HEK293 (cell line): Measurements from ENCODE around the gene RNU6-7.

Experiments
- CTCF ChIA-PET: fragments of 350-600 bp; formaldehyde crosslinking; extraction: SDS; loops from one replicate; lab custom pipeline; 2021; ENCODE audit warnings: antibody characterized with exemption; lab: Yijun Ruan, JAX
- POLR2A ChIA-PET: fragments of 300-600 bp; formaldehyde crosslinking; extraction: SDS; loops from one replicate; lab custom pipeline; 2020; ENCODE audit warnings: antibody characterized with exemption, inconsistent platforms; lab: Yijun Ruan, JAX
- H3K27ac ChIP-seq: fragments of 200-500 bp; sonication (Bioruptor generic); 2 replicates; pipeline ENCODE4 v1.5.1; 2014; ENCODE audit warnings: low read depth, low read length, control low read depth, inconsistent platforms; ENCODE audit errors: extremely low read depth
- H3K36me3 ChIP-seq, 2 experiments: fragments of 200-500 bp in 1 of 2; sonication (Bioruptor generic) in 1 of 2; 1 replicate in 1 of 2; 2 replicates in 1 of 2; pipeline ENCODE4 v1.5.1; 2014 to 2017; ENCODE audit warnings: inconsistent platforms in 2 of 2, low read length in 2 of 2; ENCODE audit not compliant: control insufficient read depth in 2 of 2, insufficient read depth in 1 of 2
- H3K4me1 ChIP-seq: fragments of 200-500 bp; sonication (Bioruptor generic); 2 replicates; pipeline ENCODE4 v1.5.1; 2014; ENCODE audit warnings: mild to moderate bottlenecking, low read length, inconsistent platforms; ENCODE audit not compliant: control insufficient read depth, insufficient read depth
- H3K4me3 ChIP-seq: 2 replicates; pipeline ENCODE4 v1.5.1; 2011; ENCODE audit warnings: low read depth, mild to moderate bottlenecking, control low read depth, low read length, moderate library complexity
- H3K9me3 ChIP-seq: fragments of 200-500 bp; sonication (Bioruptor generic); 2 replicates; pipeline ENCODE4 v1.5.1; 2014; ENCODE audit warnings: low read depth, low read length, inconsistent platforms; ENCODE audit not compliant: control insufficient read depth, insufficient read depth
- ATF2 ChIP-seq: fragments of 450-650 bp; formaldehyde crosslinking; IDR thresholded peaks from 2 replicates; pipeline ENCODE4 v1.5.1; 2016; ENCODE audit warnings: missing biosample characterization, missing genetic modification characterization, low read depth
- GLIS1 ChIP-seq: fragments of 450-650 bp; formaldehyde crosslinking; IDR thresholded peaks from 2 replicates; pipeline ENCODE4 v1.5.1; 2016; ENCODE audit warnings: missing biosample characterization, missing genetic modification characterization
- KLF8 ChIP-seq: fragments of 450-650 bp; formaldehyde crosslinking; IDR thresholded peaks from 2 replicates; pipeline ENCODE4 v1.5.1; 2016; ENCODE audit warnings: missing biosample characterization, missing genetic modification characterization
- PRDM1 ChIP-seq: fragments of 450-650 bp; formaldehyde crosslinking; IDR thresholded peaks from 2 replicates; pipeline ENCODE4; 2016; ENCODE audit warnings: missing biosample characterization, missing genetic modification characterization
- PRDM10 ChIP-seq: fragments of 450-650 bp; formaldehyde crosslinking; IDR thresholded peaks from 2 replicates; pipeline ENCODE4 v1.5.1; 2016; ENCODE audit warnings: missing biosample characterization, missing genetic modification characterization
- TRIM28 ChIP-seq: IDR thresholded peaks from 2 replicates; pipeline ENCODE4 v1.6.1; 2011; ENCODE audit warnings: low read length, control low read depth, borderline replicate concordance
- ZBTB20 ChIP-seq: fragments of 450-650 bp; formaldehyde crosslinking; IDR thresholded peaks from 2 replicates; pipeline ENCODE4 v1.5.1; 2016; ENCODE audit warnings: missing biosample characterization, missing genetic modification characterization
- ZBTB48 ChIP-seq: fragments of 450-650 bp; formaldehyde crosslinking; IDR thresholded peaks from 2 replicates; pipeline ENCODE4 v1.5.1; 2016; ENCODE audit warnings: missing biosample characterization, missing genetic modification characterization
- ZEB2 ChIP-seq: fragments of 450-650 bp; formaldehyde crosslinking; IDR thresholded peaks from 2 replicates; pipeline ENCODE4 v1.5.1; 2016; ENCODE audit warnings: missing biosample characterization, missing genetic modification characterization
- ZNF132 ChIP-seq: fragments of 450-650 bp; formaldehyde crosslinking; IDR thresholded peaks from 2 replicates; pipeline ENCODE4 v1.5.1; 2017; ENCODE audit warnings: missing biosample characterization, missing genetic modification characterization, borderline replicate concordance
- ZNF184 ChIP-seq: fragments of 450-650 bp; IDR thresholded peaks from 2 replicates; pipeline ENCODE4 v1.5.1; 2018; ENCODE audit warnings: missing biosample characterization, mild to moderate bottlenecking, missing genetic modification characterization
- ZNF2 ChIP-seq: fragments of 450-650 bp; formaldehyde crosslinking; IDR thresholded peaks from 2 replicates; pipeline ENCODE4 v1.5.1; 2016; ENCODE audit warnings: missing biosample characterization, missing genetic modification characterization
- ZNF280D ChIP-seq: fragments of 450-650 bp; formaldehyde crosslinking; IDR thresholded peaks from 2 replicates; pipeline ENCODE4 v1.5.1; 2016; ENCODE audit warnings: missing biosample characterization, missing genetic modification characterization
- ZNF558 ChIP-seq: fragments of 450-650 bp; formaldehyde crosslinking; IDR thresholded peaks from 2 replicates; pipeline ENCODE4 v1.5.1; 2016; ENCODE audit warnings: missing biosample characterization, missing genetic modification characterization
- TF ChIP-seq, protein P1 (sequence below): fragments of 450-650 bp; formaldehyde crosslinking; conservative IDR thresholded peaks from 2 replicates; pipeline ENCODE4 v1.5.1; 2016; ENCODE audit warnings: low read depth, missing biosample characterization, missing genetic modification characterization
- TF ChIP-seq, protein P2 (sequence below): fragments of 450-650 bp; formaldehyde crosslinking; IDR thresholded peaks from 2 replicates; pipeline ENCODE4 v1.5.1; 2016; ENCODE audit warnings: missing biosample characterization, missing genetic modification characterization
- TF ChIP-seq, protein P3 (sequence below): fragments of 450-650 bp; formaldehyde crosslinking; IDR thresholded peaks from 2 replicates; pipeline ENCODE4 v1.5.1; 2017; ENCODE audit warnings: missing biosample characterization, missing genetic modification characterization

RNU6-7 gene

GRCh38 chr14:32217301-32217700 lies 15.5 kb downstream of the RNU6-7 start (continued):
- TF ChIP-seq PRDM10 (tag by site-specific recombination): peak; percentile 83
- TF ChIP-seq, protein P1, sequence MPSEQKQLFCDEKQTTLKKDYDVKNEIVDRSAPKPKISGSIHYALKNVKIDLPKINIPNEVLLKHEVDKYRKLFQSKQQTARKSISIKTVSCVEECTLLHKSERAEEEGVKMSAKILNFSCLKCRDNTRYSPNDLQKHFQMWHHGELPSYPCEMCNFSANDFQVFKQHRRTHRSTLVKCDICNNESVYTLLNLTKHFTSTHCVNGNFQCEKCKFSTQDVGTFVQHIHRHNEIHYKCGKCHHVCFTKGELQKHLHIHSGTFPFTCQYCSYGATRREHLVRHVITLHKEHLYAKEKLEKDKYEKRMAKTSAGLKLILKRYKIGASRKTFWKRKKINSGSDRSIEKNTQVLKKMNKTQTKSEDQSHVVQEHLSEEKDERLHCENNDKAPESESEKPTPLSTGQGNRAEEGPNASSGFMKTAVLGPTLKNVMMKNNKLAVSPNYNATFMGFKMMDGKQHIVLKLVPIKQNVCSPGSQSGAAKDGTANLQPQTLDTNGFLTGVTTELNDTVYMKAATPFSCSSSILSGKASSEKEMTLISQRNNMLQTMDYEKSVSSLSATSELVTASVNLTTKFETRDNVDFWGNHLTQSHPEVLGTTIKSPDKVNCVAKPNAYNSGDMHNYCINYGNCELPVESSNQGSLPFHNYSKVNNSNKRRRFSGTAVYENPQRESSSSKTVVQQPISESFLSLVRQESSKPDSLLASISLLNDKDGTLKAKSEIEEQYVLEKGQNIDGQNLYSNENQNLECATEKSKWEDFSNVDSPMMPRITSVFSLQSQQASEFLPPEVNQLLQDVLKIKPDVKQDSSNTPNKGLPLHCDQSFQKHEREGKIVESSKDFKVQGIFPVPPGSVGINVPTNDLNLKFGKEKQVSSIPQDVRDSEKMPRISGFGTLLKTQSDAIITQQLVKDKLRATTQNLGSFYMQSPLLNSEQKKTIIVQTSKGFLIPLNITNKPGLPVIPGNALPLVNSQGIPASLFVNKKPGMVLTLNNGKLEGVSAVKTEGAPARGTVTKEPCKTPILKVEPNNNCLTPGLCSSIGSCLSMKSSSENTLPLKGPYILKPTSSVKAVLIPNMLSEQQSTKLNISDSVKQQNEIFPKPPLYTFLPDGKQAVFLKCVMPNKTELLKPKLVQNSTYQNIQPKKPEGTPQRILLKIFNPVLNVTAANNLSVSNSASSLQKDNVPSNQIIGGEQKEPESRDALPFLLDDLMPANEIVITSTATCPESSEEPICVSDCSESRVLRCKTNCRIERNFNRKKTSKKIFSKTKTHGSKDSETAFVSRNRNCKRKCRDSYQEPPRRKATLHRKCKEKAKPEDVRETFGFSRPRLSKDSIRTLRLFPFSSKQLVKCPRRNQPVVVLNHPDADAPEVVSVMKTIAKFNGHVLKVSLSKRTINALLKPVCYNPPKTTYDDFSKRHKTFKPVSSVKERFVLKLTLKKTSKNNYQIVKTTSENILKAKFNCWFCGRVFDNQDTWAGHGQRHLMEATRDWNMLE: 0 out of 2 replicates have a peak, but pooled peaks have one; percentile 34

GRCh38 chr14:32224737-32225377 lies 23.0 kb downstream of the RNU6-7 start:
- Histone ChIP-seq H3K4me3 (no peak overlapping the region), H3K27ac (peak overlapping the region; percentile 40; the same call in 1 of the 2 replicates), H3K36me3 (no peaks in the 10 kb centered on the region), H3K9me3 (no peaks in the 10 kb centered on the region), H3K4me1 (peaks cover 21% of the 10 kb centered on the region)
- CTCF ChIA-PET: interaction anchor here (0.7 to 1.3 kb wide), 3 partner anchors 25 to 252 kb away, joined by 3 read pairs; no protein-coding TSS in a partner anchor
- POLR2A ChIA-PET: no interaction called here
- TF ChIP-seq ZNF184 (no peak), ATF2 (tag by site-specific recombination) (no peak), ZNF280D (no peak), ZBTB48 (tag by site-specific recombination) (no peak), ZEB2 (tag by site-specific recombination) (0 out of 2 replicates have a peak, but pooled peaks have one; percentile 22), GLIS1 (tag by site-specific recombination) (peak; percentile 86), KLF8 (0 out of 2 replicates have a peak, but pooled peaks have one; percentile 19), ZBTB20 (0 out of 2 replicates have a peak, but pooled peaks have one; percentile 32), ZNF2 (tag by site-specific recombination) (0 out of 2 replicates have a peak, but pooled peaks have one; percentile 18), ZNF558 (tag by site-specific recombination) (peak; percentile 46; the same call in 1 of the 2 replicates), PRDM1 (tag by site-specific recombination) (peak; percentile 70), ZNF132 (tag by site-specific recombination) (no peak), TRIM28 (peak; percentile 82)
- TF ChIP-seq, protein P2, sequence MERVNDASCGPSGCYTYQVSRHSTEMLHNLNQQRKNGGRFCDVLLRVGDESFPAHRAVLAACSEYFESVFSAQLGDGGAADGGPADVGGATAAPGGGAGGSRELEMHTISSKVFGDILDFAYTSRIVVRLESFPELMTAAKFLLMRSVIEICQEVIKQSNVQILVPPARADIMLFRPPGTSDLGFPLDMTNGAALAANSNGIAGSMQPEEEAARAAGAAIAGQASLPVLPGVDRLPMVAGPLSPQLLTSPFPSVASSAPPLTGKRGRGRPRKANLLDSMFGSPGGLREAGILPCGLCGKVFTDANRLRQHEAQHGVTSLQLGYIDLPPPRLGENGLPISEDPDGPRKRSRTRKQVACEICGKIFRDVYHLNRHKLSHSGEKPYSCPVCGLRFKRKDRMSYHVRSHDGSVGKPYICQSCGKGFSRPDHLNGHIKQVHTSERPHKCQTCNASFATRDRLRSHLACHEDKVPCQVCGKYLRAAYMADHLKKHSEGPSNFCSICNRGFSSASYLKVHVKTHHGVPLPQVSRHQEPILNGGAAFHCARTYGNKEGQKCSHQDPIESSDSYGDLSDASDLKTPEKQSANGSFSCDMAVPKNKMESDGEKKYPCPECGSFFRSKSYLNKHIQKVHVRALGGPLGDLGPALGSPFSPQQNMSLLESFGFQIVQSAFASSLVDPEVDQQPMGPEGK: peak; percentile 61; the same call in 1 of the 2 replicates
- TF ChIP-seq, protein P3, sequence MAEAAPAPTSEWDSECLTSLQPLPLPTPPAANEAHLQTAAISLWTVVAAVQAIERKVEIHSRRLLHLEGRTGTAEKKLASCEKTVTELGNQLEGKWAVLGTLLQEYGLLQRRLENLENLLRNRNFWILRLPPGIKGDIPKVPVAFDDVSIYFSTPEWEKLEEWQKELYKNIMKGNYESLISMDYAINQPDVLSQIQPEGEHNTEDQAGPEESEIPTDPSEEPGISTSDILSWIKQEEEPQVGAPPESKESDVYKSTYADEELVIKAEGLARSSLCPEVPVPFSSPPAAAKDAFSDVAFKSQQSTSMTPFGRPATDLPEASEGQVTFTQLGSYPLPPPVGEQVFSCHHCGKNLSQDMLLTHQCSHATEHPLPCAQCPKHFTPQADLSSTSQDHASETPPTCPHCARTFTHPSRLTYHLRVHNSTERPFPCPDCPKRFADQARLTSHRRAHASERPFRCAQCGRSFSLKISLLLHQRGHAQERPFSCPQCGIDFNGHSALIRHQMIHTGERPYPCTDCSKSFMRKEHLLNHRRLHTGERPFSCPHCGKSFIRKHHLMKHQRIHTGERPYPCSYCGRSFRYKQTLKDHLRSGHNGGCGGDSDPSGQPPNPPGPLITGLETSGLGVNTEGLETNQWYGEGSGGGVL: no peak
